HG03442 (cell line): ENCODE data around the gene WDR47.

ENCODE experiments used
- ATAC-seq: cut with Tn5 transposase; IDR thresholded peaks from one replicate; pipeline ENCODE4 v1.9.1; 2021; ENCODE audit warnings: mild to moderate bottlenecking, moderate library complexity; ENCODE audit not compliant: unreplicated experiment

WDR47 gene

DNA sequence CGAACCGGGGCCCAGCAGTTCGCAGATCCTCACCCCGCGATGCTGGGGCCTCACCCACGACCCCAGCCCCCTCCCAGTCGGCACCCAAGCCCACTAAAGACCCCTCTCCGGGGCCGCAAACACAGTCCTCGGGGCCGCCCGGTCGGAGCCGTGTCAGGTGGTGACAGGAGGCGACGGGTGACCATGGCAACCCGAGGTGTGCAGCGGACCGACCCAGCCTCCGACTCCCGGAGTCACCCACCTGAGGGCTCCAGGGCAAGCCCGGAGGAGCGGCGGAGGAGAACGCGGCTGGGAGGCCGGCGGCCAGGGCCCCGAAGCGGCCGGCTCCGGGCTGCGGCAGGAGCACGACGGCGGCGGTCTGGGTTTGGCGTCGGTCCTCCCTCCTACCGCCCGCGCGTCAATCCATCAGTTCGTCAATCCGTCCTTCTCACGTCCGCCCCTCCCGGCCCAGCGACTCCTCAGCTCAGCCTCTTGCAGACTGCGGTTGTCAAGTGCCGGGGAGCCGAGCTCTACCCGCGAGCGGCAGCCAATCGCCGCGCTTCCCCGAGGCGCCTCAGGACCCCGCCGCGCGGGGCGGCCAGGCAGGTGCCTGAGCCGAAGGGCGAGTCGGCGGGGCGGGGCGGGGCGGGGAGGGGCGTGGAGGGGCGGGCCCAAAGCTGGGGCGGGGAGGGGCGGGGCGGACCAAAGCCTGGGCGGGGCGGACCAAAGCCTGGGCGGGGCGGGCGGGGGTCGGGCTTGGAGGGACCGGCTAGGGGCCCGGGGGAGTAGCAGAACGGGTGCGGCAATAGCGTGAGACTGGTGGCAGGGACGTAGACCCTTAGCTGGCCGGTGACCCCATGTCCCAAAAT is at the start of gene WDR47:
WDR47 (minus strand) TSS at position 482 of the 848 bp plus-strand sequence. CDS start 18,590 bp downstream, outside the sequence.
- peak; percentile 93 for ATAC-seq

DNA sequence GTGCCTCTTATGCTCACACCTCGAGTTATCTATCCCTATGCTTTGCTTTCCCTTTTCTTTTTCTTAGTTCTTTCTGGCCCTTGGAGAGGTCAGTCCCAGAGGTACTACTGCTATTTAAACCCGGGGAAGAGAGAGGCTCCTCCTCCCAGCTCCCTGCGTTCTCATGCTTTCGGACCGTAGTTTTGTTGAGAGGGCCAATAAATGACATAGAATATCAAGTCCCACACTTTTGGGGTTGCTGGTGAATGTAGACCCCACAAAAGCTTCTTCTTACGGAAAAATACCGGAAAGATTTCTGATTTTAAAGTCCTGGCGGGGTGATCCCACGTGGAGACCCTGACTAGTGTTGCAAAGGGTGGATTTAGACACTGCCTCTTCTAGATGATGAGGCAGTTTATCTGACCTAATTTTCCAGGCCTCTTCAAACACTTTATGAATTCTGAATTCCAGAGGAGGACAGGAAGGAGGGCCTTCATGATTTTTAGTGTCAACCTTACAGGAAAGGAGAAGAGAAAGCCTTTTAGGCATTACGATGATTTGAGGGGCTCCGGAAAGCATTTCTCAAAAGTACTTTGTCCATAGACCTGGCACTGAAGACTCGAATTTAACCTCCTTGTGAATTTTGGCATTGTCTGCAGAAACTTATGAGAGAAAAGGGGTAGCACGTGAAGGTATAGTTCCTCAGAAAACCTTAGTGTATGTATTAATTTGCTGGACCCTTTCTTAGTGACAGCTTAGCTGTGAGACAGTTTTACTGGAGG is 49.4 kb upstream of the WDR47 start:
- peak; percentile 43 for ATAC-seq

DNA sequence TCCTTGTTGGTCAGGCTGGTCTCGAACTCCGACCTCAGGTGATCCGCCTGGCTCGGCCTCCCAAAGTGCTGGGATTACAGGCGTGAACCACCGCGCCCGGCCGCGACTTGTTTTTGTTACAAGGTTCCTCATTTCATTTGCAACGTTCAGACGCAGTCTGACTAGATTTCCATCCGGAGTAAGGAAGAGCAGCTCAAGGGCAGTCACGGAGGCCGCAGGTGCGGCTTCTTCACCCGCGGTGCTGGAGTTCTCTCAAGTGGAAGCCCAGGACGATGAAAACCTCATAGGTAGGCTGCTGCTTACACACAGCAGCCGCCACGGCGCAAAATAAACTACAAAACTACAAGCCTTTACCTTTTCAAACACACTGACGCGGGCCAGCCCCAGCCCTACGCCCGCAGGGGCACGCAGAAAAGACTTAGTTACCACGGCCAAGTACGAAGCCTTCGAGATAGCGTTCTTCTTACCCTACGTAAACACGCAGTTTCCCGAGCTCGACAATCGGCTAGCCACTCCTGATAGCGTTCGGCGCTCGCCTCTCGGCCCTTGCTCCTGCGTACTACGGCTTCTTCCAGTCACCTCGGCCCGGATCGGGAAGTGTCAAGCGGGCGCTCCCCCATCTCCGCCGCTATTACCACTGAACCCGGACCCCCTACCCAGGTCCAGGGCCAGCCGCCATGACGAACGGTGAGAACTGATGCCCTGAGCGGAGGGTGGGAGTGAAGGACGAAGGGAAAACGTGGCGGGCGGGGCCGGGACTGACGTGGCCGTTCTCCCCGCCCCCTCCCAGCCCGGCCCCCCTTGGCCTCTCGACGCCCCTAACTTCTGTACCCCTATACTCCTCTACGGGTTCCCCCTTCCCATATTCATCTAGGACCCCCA is 48.5 kb upstream of the WDR47 start, which contains the start of gene TMEM167B:
TMEM167B (plus strand) TSS at position 569 of the 882 bp plus-strand sequence; CDS start at position 678, 109 bp downstream.
- ATAC-seq = peak; percentile 91

DNA sequence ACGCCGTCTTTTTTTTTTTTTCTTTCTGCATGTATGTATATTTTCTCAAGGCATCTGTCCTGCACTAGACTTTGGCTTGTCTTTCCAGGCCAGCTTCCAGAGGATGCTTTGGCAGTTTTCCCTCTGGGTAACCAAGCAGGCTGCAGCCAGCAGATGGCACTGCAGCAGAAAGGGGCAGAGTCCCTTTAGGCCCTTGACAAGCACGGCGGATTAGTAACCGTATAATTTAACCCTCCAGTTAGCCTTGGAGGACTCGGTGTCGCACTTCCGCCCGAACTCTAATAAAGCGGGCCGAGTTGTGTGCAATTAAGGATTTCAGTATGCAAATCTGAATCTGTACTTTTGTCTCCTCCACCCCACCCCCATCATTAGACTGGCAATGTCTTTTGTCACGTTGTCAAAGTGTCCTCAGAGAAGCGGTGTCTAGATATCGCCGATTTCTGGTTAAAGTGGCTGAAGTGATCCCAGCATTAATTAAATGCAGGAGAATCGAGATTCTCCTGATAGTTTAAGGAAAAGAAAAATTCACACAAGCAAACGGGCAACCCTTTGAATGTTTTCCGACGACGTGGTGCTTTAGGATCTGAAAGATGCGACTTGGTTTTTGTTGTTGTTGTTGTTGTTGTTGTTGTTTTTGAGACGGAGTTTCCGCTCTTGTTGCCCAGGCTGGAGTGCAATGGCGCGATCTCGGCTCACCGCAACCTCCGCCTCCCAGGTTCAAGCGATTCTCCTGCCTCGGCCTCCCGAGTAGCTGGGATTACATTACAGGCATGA is 47.5 kb upstream of the WDR47 start:
- no peak for ATAC-seq

DNA sequence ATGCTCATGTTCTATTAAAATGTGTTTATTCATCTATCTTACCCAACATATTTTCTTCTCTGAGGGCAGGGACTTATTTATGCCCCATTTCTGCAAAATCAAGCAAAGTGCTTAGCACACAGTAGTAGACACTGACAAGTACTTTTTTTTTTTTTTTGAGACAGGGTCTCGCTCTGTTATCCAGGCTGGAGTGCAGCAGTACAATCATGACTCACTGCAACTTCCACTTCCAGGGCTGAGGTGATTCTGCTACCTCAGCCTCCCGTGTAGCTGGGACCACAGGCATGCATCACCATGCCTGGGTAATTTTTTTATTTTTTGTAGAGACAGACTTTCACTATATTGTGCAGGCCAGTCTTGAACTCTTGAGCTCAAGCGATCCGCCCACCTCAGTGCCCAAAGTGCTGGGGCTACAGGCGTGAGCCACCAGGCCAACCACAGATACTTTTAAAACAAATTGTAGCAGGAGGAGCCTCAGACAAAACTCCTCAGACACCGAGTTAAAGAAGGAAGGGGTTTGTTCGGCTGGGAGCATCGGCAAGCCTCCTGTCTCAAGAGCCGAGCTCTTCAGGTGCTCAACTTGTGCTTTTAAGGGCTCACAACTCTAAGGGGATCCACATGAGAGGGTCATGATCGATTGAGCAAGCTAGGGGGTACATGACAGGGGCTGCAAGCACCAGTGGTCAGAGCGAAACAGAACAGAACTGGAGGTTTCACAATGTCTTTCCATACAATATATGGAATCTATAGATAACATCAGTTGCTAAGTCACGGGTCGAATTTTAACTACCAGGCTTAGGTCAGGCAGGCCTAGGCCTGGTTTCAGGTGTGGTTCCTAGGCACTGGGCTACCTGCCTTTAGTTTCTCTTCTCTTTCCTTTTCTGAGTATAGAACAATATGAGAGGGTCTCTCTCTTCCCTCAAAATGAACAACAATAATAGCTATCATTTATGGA is 42.9 kb upstream of the WDR47 start:
- no peak for ATAC-seq

DNA sequence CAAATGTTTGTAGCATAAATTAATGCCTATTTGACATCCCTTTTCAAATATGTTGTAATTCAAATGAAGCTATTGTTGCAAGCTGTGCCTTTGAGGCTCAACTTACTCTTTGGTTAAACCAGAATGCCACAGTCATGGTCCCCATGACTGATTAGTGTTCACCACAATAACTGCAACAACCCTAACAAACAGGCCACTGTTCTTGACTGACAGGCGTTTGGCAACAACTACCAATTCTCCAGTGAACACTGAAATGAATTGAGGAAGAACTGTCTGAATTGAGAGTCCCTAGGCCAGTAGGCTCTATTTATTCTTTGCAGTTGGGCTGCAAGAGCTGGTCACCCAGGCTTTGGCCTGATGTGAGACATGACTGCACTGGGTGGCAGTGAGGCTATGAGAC is 42.0 kb upstream of the WDR47 start:
- no peak for ATAC-seq

DNA sequence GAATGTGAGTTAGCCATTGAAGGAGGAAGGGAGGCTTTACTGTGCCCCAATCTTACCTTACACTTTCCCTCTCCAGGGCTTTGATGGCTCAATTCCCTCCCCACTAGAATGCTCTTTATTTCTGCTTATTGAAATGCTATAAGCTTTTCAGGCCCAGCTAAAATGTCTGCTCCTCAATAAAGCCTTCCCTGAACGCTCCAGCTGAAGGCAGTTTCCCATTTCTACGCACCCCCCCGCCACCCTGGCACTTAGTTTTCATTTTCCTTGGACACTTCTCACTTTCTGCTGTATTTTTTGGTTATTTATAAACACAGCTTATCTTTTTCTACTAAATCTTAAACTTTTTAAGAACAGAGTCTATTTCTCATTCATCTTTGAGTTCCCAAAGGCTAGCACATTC is 41.6 kb upstream of the WDR47 start:
- ATAC-seq = no peak

DNA sequence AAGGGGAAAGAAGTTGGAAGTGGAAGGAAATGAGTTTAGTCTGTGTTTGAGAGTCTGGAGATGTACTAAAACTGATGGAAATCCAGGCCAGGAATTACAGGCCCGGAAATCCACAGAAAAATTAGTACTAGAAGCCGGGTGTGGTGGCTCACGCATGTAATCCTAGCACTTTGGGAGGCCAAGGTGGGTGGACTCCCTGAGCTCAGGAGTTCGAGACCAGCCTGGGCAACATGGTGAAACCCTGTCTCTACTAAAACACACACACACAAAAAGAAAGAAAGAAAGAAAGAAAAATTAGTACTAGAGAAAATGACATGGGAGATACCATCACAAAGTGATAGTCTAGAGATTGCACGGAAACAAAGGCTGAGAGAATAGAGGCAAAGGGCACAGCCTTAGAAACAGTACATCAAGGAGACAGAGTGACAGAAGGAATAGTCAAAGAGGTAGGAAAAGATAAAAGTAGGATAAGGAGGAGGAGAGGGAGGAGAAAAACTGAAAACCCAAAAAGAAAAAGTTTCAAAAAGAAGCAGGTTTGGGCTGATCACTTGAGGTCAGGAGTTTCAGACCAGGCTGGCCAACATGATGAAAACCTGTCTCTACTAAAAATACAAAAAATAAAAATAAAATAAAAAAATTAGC is 38.7 kb upstream of the WDR47 start:
- no peak for ATAC-seq

DNA sequence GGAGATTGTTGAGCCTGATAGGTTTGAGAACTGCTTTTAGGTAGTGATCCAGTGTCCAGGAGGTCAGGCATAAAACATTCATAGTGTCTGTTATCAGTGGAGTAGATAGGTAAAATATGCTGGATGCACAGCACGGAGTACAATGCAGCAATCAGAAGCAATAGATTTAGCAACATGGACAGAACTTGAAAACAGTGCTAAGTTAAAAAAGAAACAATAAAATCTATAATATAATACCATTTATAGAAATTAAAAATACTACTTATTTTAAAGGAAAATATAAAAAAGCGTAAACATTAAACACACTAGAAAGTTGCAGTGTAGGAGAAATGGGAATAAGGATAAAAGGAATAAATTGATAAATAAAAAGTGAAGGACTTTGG is 37.3 kb upstream of the WDR47 start:
- no peak for ATAC-seq

DNA sequence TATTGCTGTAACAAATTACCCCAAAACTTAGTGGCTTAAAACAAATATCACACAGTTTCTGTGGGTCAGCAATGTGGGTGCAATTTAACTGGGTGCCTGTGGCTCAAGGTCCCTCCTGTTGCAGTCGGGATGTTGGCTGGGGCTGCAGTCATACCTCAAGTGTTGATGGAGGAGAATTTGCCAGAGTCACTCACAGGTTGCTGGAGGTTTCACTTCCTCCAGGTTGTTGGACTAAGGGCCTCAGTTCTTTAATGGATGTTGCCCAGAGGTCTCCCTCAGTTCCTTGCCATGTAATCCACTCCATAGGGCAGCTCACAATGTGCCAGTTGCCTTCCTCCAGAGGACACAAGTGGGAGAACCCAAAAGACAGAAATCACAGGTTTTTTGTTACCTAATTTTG is 36.4 kb upstream of the WDR47 start:
- no peak for ATAC-seq

DNA sequence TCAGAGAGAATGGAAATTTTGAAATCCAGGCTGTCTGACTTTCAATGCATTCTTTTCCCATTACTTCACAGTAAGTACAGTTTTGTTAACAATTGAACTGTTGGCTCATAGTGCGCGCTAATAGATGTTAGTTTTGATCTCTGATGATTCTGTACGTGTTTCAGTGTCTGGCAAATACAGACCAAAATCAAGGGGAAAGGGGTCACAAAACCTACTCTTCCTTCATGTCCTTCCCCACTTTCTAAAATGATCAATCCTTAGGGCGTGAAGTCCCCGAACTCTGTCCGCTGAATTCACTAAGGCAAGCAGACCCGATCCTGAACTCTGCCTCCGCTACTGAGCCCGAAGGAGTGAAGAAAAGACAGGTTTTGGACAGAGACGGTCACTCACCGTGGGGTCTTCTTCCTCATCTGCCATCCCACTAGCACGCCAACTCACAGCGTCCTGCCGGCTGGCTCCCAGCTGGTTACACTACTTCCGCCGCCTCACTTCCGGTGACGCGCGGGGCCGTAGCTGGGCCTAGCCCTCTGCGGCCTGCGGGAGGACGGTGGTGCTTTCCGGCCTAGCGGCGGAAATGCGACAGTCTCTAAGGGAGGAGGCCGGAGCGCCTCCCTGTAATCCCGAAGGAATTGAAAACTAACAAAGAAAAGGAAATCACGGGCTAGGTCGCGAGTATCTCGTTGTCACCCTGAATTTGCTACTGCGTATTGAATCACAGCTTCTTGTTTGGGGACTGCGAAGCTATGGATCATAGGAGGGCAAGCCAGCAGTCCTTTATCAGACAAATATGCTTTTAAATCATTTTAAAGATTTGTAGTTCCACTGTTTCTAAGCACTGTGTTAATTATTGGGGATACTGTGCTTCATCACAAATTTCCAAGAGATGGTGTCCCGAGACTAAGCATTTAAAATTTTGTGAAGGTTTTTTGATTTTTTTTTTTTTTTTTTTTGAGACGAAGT is 33.9 kb upstream of the WDR47 start, which contains the start of gene TAF13:
TAF13 (minus strand) TSS at position 473 of the 960 bp plus-strand sequence; CDS start at position 417, 56 bp downstream.
- ATAC-seq = peak; percentile 99

DNA sequence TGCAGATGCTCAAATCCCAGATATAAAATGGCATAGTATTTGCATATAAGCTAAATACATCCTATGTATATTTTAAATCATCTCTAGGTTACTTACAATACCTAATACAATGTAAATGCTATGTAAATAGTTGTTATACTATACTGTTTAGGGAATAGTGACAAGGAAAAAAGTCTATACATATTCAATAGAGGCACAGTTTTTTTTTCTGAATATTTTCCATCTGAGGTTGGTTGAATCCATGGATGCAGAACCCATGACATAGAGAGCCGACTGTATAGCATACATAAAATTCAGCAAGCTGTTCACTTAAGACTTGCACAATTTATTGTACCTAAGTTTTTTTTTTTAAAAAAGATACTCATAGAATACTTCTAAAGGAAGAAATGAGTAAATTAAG is 27.4 kb upstream of the WDR47 start:
- no peak for ATAC-seq

DNA sequence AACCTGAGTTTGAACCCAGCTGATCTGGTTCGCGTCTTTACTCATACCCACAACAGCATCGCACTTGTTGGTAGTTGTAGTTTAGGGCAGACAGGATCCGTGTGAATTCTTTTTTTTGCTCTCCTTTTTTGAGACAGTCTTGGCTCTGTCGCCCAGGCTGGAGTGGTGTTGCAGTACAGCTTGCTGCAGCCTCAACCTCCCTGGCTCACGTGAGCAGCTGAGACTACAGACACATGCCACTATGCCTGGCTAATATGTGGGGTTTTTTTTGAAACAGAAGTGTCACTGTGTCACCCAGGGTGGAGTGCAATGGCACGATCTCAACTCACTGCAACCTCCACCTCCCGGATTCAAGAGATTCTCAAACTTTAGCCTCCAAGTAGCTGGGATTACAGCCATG is 26.0 kb upstream of the WDR47 start:
- ATAC-seq = no peak

DNA sequence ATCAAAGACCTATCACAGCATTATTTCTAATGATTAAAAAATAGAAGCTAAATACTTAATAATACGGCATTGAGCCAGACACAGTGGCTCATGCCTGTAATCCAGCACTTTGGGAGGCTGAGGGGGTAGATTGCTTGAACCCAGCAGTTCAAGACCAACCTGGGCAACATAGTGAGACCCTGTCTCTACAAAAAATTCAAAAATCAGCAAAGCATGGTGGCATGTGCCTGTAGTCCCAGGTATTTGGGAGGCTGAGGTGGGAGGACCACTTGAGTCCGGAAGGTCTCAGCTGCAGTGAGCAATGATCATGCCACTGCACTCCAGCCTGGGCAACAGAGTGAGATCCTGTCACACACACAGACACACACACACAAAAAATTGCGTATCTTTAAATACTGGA is 23.2 kb upstream of the WDR47 start:
- no peak for ATAC-seq

DNA sequence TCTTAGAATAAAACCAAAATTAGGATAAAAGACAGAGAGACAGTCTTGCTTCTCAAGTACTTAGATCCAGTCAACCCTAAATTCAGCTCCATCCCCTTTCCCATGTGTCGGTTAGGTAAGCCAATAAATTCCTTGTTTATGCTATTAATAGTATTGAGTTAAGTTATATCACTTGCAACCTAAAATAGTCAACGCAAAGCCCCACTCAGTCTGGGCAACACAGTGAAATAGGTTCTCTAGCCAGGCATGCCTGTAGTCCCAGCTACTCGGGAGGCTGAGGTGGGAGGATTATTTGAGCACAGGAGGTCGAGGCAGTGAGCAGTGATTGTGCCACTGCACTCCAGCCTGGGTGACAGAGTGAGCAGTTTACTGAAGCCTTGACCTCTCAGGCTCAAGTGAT is 19.3 kb upstream of the WDR47 start:
- no peak for ATAC-seq

DNA sequence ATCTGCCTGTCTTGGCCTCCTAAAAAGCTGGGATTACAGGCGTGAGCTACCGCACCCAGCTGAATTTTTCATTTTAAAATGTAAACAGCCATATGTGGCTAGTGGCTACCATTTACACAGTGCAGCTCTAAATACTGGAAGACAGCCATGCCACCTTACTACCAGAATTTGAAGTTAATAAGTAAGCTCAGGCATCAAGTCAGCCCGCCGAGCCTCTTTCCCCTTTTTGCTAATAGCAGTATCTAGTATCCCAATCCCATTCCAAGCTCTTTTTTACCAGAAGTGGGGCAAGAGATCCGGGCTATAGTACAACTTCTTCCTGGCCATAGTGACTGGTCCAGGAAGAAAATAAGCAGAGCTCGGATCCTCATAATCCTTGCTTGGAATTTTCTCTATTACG is 18.8 kb upstream of the WDR47 start:
- ATAC-seq = no peak

DNA sequence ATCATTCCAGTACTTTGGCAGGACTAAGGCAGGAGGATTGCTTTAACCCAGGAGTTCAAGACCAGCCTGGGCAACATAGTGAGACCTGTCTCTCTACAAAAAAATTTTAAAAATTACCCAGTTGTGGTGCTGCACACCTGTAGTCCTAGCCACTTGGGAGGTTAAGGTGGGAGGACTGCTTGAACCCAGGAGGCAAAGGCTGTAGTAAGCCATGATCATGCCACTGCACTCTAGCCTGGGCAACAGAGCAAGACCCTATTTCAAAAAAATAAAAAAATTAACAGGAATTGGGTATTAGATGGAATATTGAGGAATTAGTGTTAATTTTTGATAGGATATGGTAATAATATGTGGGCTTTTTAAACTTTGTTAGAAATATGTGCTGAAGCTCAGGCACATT is 17.1 kb upstream of the WDR47 start:
- ATAC-seq = no peak
